Fibroblast of lung (primary cell): ENCODE data around the gene ZNF593. TPM values are rescaled to one million over a fixed set of nuclear protein-coding genes. Genes with fewer than 3 reads are reported as not detected.

Experiments
- DNase-seq, 2 donors: peaks; one replicate each; pipeline versions ENCODE4 v3.0.0 to v3.0.0-alpha.2; 2010; ENCODE audit warnings: low read depth in 2 of 2
- H2AFZ ChIP-seq: 2 replicates; pipeline ENCODE4 v1.5.1; 2012; ENCODE audit warnings: low read length, control low read depth, inconsistent platforms
- H3K27ac ChIP-seq: 2 replicates; pipeline ENCODE4 v1.5.1; 2011; ENCODE audit warnings: low read length, control low read depth; ENCODE audit not compliant: insufficient read depth
- H3K27me3 ChIP-seq: 2 replicates; pipeline ENCODE4 v1.5.1; 2011; ENCODE audit warnings: mild to moderate bottlenecking, low read length; ENCODE audit not compliant: control insufficient read depth, insufficient read depth
- H3K36me3 ChIP-seq: 2 replicates; pipeline ENCODE4 v1.5.1; 2011; ENCODE audit warnings: low read length; ENCODE audit not compliant: control insufficient read depth, insufficient read depth
- H3K4me1 ChIP-seq: 2 replicates; pipeline ENCODE4 v1.5.1; 2011; ENCODE audit warnings: low read length; ENCODE audit not compliant: control insufficient read depth, insufficient read depth; ENCODE audit errors: extremely low read depth
- H3K4me2 ChIP-seq: 2 replicates; pipeline ENCODE4 v1.5.1; 2011; ENCODE audit warnings: low read length, control low read depth; ENCODE audit not compliant: insufficient read depth; ENCODE audit errors: extremely low read depth
- H3K4me3 ChIP-seq, 4 experiments: fragments of 200-600 bp in 1 of 4; sonication (generic) in 1 of 4; replicated peaks in 1 of 4; 2 replicates each; pipeline ENCODE4 v1.5.1; 2011 to 2016; ENCODE audit warnings: low read length in 4 of 4, low read depth in 3 of 4, mild to moderate bottlenecking in 3 of 4, control low read depth in 2 of 4, inconsistent platforms in 1 of 4, mixed read lengths in 1 of 4; ENCODE audit not compliant: insufficient read depth in 1 of 4; ENCODE audit errors: control extremely low read depth in 1 of 4
- H3K79me2 ChIP-seq: 2 replicates; pipeline ENCODE4 v1.5.1; 2012; ENCODE audit warnings: mild to moderate bottlenecking, low read length, inconsistent platforms; ENCODE audit not compliant: control insufficient read depth, insufficient read depth
- H3K9ac ChIP-seq: 2 replicates; pipeline ENCODE4 v1.5.1; 2011; ENCODE audit warnings: mild to moderate bottlenecking, low read length, control low read depth; ENCODE audit not compliant: insufficient read depth
- H3K9me3 ChIP-seq: 2 replicates; pipeline ENCODE4 v1.5.1; 2012; ENCODE audit warnings: low read depth, low read length; ENCODE audit not compliant: control insufficient read depth, insufficient read depth
- H4K20me1 ChIP-seq: 2 replicates; pipeline ENCODE4 v1.5.1; 2011; ENCODE audit warnings: low read length; ENCODE audit not compliant: control insufficient read depth, insufficient read depth; ENCODE audit errors: extremely low read depth
- CTCF ChIP-seq, 2 donors: IDR thresholded peaks in 1 of 2; conservative IDR thresholded peaks in 1 of 2; 1 replicate in 1 of 2; 2 replicates in 1 of 2; pipeline ENCODE4 v1.5.1; 2011 to 2012; ENCODE audit warnings: low read length in 2 of 2, control low read depth in 1 of 2, inconsistent platforms in 1 of 2, low read depth in 1 of 2, mild to moderate bottlenecking in 1 of 2
- EZH2 ChIP-seq: IDR thresholded peaks from 2 replicates; pipeline ENCODE4 v1.5.1; 2012; ENCODE audit warnings: low read length, control low read depth, mild to moderate bottlenecking; ENCODE audit errors: missing control alignments
- polyA plus RNA-seq, 2 donors: library from polyadenylated mRNA; depleted of rRNA in 1 of 2; stranded (reverse) in 1 of 2; unstranded in 1 of 2; fragments of >200 nt; gene quantifications; 2 replicates each; pipeline ENCODE4 v1.2.1, GENCODE V29; 2011 to 2012; ENCODE audit warnings: missing spikeins in 1 of 2
- total RNA-seq: library from RNA; depleted of rRNA; stranded (reverse); fragments of >200 nt; gene quantifications from 2 replicates; pipeline ENCODE4 v1.2.1, GENCODE V29; 2014

The ZNF593 gene
- total and polyA plus RNA-seq, 2 donors (not counting 1 experiment from before 2014, with no cell fraction given): 17.6 to 30.7 TPM

GRCh38 chr1:26166719-26167281 is 2.9 kb upstream of the ZNF593 start:
- Histone ChIP-seq H3K9ac (no peak overlapping the region), H3K4me2 (no peak overlapping the region), H3K4me3 (no peak overlapping the region), H3K79me2 (peaks cover 6% of the 10 kb centered on the region), H3K27ac (no peak overlapping the region), H3K27me3 (no peaks in the 10 kb centered on the region), H3K9me3 (no peaks in the 10 kb centered on the region), H3K36me3 (peaks cover 3% of the 10 kb centered on the region), H4K20me1 (no peaks in the 10 kb centered on the region), H3K4me1 (peaks cover 4% of the 10 kb centered on the region), H2AFZ (no peak overlapping the region)
- DNase-seq: no peak
- no peak for TF ChIP-seq EZH2
- no peak for TF ChIP-seq CTCF (conservative IDR thresholded peaks at IDR 0.05 in 1 of 2, IDR thresholded peaks at IDR 0.05 in 1 of 2; ENCODE audit: low read depth in 1 of 2, low read length in 2 of 2)

- H3K4me1 ChIP-seq: peaks cover 4% of the 10 kb centered on the region
- H3K9ac ChIP-seq: peak within 1 kb of the TSS; percentile 95
- H3K27ac ChIP-seq: peak within 1 kb of the TSS; percentile 84
- peak within 1 kb of the TSS; percentile 80 to 94 (median 84) for H3K4me3 ChIP-seq
- H3K79me2 ChIP-seq: peaks cover 6% of the 10 kb centered on the region
- H4K20me1 ChIP-seq: no peaks in the 10 kb centered on the region
- no peaks in the 10 kb centered on the region for H3K9me3 ChIP-seq
- TF ChIP-seq CTCF (conservative IDR thresholded peaks at IDR 0.05 in 1 of 2, IDR thresholded peaks at IDR 0.05 in 1 of 2; ENCODE audit: low read depth in 1 of 2, low read length in 2 of 2): no peak
- no peak for TF ChIP-seq EZH2
- DNase-seq: no peak
- no peaks in the 10 kb centered on the region for H3K27me3 ChIP-seq
- peaks cover 3% of the 10 kb centered on the region for H3K36me3 ChIP-seq
- H2AFZ ChIP-seq: peak within 1 kb of the TSS; percentile 75
- H3K4me2 ChIP-seq: peak within 1 kb of the TSS; percentile 97
Observed at GRCh38 chr1:26168410-26169197, 1.1 kb upstream of the ZNF593 start, which contains the start of gene C1orf232. TSS of gene C1orf232 (minus strand) at chr1:26168963. CDS start at chr1:26168499, 464 bp downstream.

- peaks cover 3% of the 10 kb centered on the region for H3K36me3 ChIP-seq
- no peak overlapping the region for H3K27ac ChIP-seq
- H3K27me3 ChIP-seq: no peaks in the 10 kb centered on the region
- peaks cover 4% of the 10 kb centered on the region for H3K4me1 ChIP-seq
- no peak for DNase-seq
- H4K20me1 ChIP-seq: no peaks in the 10 kb centered on the region
- H3K4me2 ChIP-seq: no peak overlapping the region
- no peaks in the 10 kb centered on the region for H3K9me3 ChIP-seq
- peaks cover 6% of the 10 kb centered on the region for H3K79me2 ChIP-seq
- TF ChIP-seq EZH2 (no peak), CTCF (conservative IDR thresholded peaks at IDR 0.05 in 1 of 2, IDR thresholded peaks at IDR 0.05 in 1 of 2; ENCODE audit: low read depth in 1 of 2, low read length in 2 of 2) (no peak)
- no peak overlapping the region for H3K9ac ChIP-seq
- H3K4me3 ChIP-seq: peak overlapping the region in 1 of 4 experiments; percentile 94
- no peak overlapping the region for H2AFZ ChIP-seq
Observed at GRCh38 chr1:26169198-26169554, 532 bp upstream of the ZNF593 start.
